SK-N-SH (cell line): ENCODE results near the gene EZH1. TPM values are rescaled to one million over a fixed set of nuclear protein-coding genes. Genes with fewer than 3 reads are reported as not detected.

ENCODE experiments used
- CTCF ChIA-PET: fragments of 300-600, 350-600 bp; formaldehyde crosslinking; extraction: SDS; loops from one replicate; lab custom pipeline; 2021; lab: Yijun Ruan, JAX
- POLR2A ChIA-PET: fragments of 350-600 bp; sonication (Branson Sonifier 250); formaldehyde crosslinking; extraction: SDS; loops from one replicate; lab custom pipeline; 2020; ENCODE audit warnings: antibody characterized with exemption, inconsistent platforms; lab: Yijun Ruan, JAX
- DNase-seq: peaks from one replicate; pipeline ENCODE4 v3.0.0; 2012
- H2AFZ ChIP-seq: fragments of 200-600 bp; sonication (generic); 2 replicates; pipeline ENCODE4 v1.8.1; 2016; ENCODE audit warnings: antibody characterized with exemption, mild to moderate bottlenecking, low read depth
- H3F3A ChIP-seq: fragments of 200-600 bp; sonication (generic); replicated peaks from 2 replicates; pipeline ENCODE3; 2016; ENCODE audit warnings: antibody characterized with exemption, mild to moderate bottlenecking; ENCODE audit not compliant: insufficient read depth
- H3K27ac ChIP-seq, 2 experiments: fragments of 200-500 bp in 1 of 2; fragments of 200-600 bp in 1 of 2; sonication (Bioruptor generic) in 1 of 2; sonication (generic), shearing (Covaris generic) in 1 of 2; 2 replicates each; pipeline versions ENCODE4 v1.5.1 to v1.6.1; 2014 to 2016; ENCODE audit warnings: low read depth in 2 of 2, inconsistent platforms in 1 of 2, low read length in 1 of 2, mild to moderate bottlenecking in 1 of 2, mixed read lengths in 1 of 2
- H3K27me3 ChIP-seq: fragments of 200-600 bp; sonication (generic), shearing (Covaris generic); 2 replicates; pipeline ENCODE4 v1.6.1; 2016; ENCODE audit warnings: mixed run types; ENCODE audit not compliant: insufficient read depth
- H3K36me3 ChIP-seq, 2 experiments: fragments of 200-500 bp in 1 of 2; fragments of 200-600 bp in 1 of 2; sonication (Bioruptor generic) in 1 of 2; sonication (generic) in 1 of 2; replicated peaks in 1 of 2; 2 replicates each; pipeline versions ENCODE3 to v1.5.1; 2014 to 2016; ENCODE audit warnings: low read length in 1 of 2, mild to moderate bottlenecking in 1 of 2; ENCODE audit not compliant: insufficient read depth in 2 of 2, control insufficient read depth in 1 of 2
- H3K4me1 ChIP-seq, 2 experiments: fragments of 200-500 bp in 1 of 2; fragments of 200-600 bp in 1 of 2; sonication (Bioruptor generic) in 1 of 2; sonication (generic), shearing (Covaris generic) in 1 of 2; 2 replicates each; pipeline versions ENCODE4 v1.5.1 to v1.6.1; 2014 to 2016; ENCODE audit warnings: low read depth in 1 of 2, low read length in 1 of 2, mixed run types in 1 of 2; ENCODE audit not compliant: insufficient read depth in 2 of 2, control insufficient read depth in 1 of 2
- H3K4me2 ChIP-seq: fragments of 200-600 bp; sonication (generic), shearing (Covaris generic); 2 replicates; pipeline ENCODE4 v1.6.1; 2017; ENCODE audit warnings: mixed run types
- H3K4me3 ChIP-seq, 2 experiments: fragments of 200-500 bp in 1 of 2; fragments of 200-600 bp in 1 of 2; sonication (Bioruptor generic) in 1 of 2; sonication (generic), shearing (Covaris generic) in 1 of 2; 2 replicates each; pipeline versions ENCODE4 v1.5.1 to v1.8.1; 2014 to 2016; ENCODE audit warnings: low read depth in 2 of 2, inconsistent platforms in 1 of 2, low read length in 1 of 2, mild to moderate bottlenecking in 1 of 2, mixed read lengths in 1 of 2, moderate library complexity in 1 of 2
- H3K79me2 ChIP-seq: fragments of 200-600 bp; sonication (generic); 2 replicates; pipeline ENCODE4 v1.8.1; 2017; ENCODE audit warnings: mild to moderate bottlenecking; ENCODE audit not compliant: insufficient read depth
- H3K9ac ChIP-seq: fragments of 200-600 bp; sonication (generic); 2 replicates; pipeline ENCODE4 v1.6.1; 2017; ENCODE audit warnings: mixed run types
- H3K9me2 ChIP-seq: fragments of 200-600 bp; sonication (generic); 2 replicates; pipeline ENCODE4 v1.6.1; 2017; ENCODE audit warnings: mixed run types
- H3K9me3 ChIP-seq: fragments of 200-600 bp; sonication (generic); 2 replicates; pipeline ENCODE4 v1.6.1; 2017; ENCODE audit warnings: mixed run types, mild to moderate bottlenecking, moderate library complexity
- H4K20me1 ChIP-seq: fragments of 200-600 bp; sonication (generic); 2 replicates; pipeline ENCODE4 v1.6.1; 2017; ENCODE audit warnings: mild to moderate bottlenecking, mixed run types; ENCODE audit not compliant: insufficient read depth
- CTCF ChIP-seq: fragments of 200-600 bp; sonication (generic); IDR thresholded peaks from 2 replicates; pipeline ENCODE4 v1.6.1; 2017; ENCODE audit warnings: antibody characterized with exemption, mild to moderate bottlenecking, moderate library complexity
- IRF3 ChIP-seq: fragments of 150-350 bp; IDR thresholded peaks from 2 replicates; pipeline ENCODE4 v1.6.1; 2016; ENCODE audit warnings: mild to moderate bottlenecking, low read depth, low read length
- MEF2A ChIP-seq: IDR thresholded peaks from 2 replicates; pipeline ENCODE4 v1.4.0; 2012; ENCODE audit warnings: low read depth, borderline replicate concordance
- NFIC ChIP-seq: IDR thresholded peaks from 2 replicates; pipeline ENCODE4 v1.4.0; 2012; ENCODE audit warnings: borderline replicate concordance
- NRF1 ChIP-seq: IDR thresholded peaks from 2 replicates; pipeline ENCODE4 v1.6.1; 2012; ENCODE audit warnings: low read depth, mild to moderate bottlenecking, low read length
- REST ChIP-seq: IDR thresholded peaks from 2 replicates; pipeline ENCODE4 v1.6.1; 2012; ENCODE audit warnings: mild to moderate bottlenecking, low read depth, low read length, moderate library complexity
- WGBS: methylation state at CpG from one replicate; pipeline ENCODE4 v1.1.6; 2017; ENCODE audit warnings: low lambda C conversion rate; 5-methylcytosine and 5-hydroxymethylcytosine counted together
- polyA plus RNA-seq, 3 experiments: library from polyadenylated mRNA; depleted of rRNA; stranded (reverse); fragments of >200 nt; gene quantifications; 2 replicates each; pipeline ENCODE4 v1.2.3, GENCODE V29; 2012

Gene EZH1
- polyA plus RNA-seq, 1 of the 3 experiments (the other 2 are of a cell fraction) = 28.6 TPM

GRCh38 chr17:42760652-42761581 lies 16.1 kb upstream of the EZH1 start, which contains the start of gene RAMP2:
Gene RAMP2 (plus strand): TSS chr17:42761227. CDS start chr17:42761262, 35 bp downstream.
- DNase-seq = peak; percentile 84
- H3K9me2 ChIP-seq = no peaks in the 10 kb centered on the region
- peak within 1 kb of the TSS; percentile 70; the same call in 1 of the 2 replicates for H2AFZ ChIP-seq
- no peaks in the 10 kb centered on the region for H3K36me3 ChIP-seq
- H3K4me3 ChIP-seq = peak within 1 kb of the TSS; percentile 39 to 43; a peak in 3 of 4 replicates
- no peaks in the 10 kb centered on the region for H3K79me2 ChIP-seq
- no peak within 1 kb of the TSS for H3K9ac ChIP-seq
- peak within 1 kb of the TSS; percentile 59 for H3K4me2 ChIP-seq
- TF ChIP-seq NRF1 (no peak), IRF3 (no peak), CTCF (no peak), MEF2A (no peak), REST (peak; percentile 89), NFIC (no peak)
- WGBS = 35% methylated on average over 17 of the region's 92 CpGs
- H3K4me1 ChIP-seq = peaks cover 5 to 16% of the 10 kb centered on the region in 2 experiments; a peak in 2 of 4 replicates
- no peaks in the 10 kb centered on the region for H4K20me1 ChIP-seq
- POLR2A ChIA-PET = interaction anchor here (0.9 to 2.5 kb wide), 4 partner anchors 11 to 36 kb away, joined by 3 to 17 read pairs (median 4); partner anchors contain the start of gene VPS25
- H3F3A ChIP-seq = peaks cover 8% of the 10 kb centered on the region
- CTCF ChIA-PET = interaction anchor here (0.6 to 4.6 kb wide), 13 partner anchors 9 to 183 kb away, joined by 3 to 53 read pairs (median 6); partner anchors contain the start of genes PSMC3IP and VPS25
- H3K9me3 ChIP-seq = no peaks in the 10 kb centered on the region
- no peak within 1 kb of the TSS for H3K27ac ChIP-seq
- peaks cover 12% of the 10 kb centered on the region; the same call in 1 of the 2 replicates for H3K27me3 ChIP-seq
